ENCODE results near the gene SPIB.
"Not testable (repeated sequence)": the region's sequence is repeated elsewhere in the genome, so short reads cannot be mapped to it uniquely, and the experiment has no call there.

SPIB gene

GRCh38 chr19:50461066-50461875 lies 42.5 kb downstream of the SPIB start:
- peaks cover 21 to 22% of the 10 kb centered on the region in 2 donors for H3K27me3 ChIP-seq (ENCODE audit: control insufficient read depth in 1 of 2, insufficient read depth in 2 of 2, low read length in 2 of 2)
- H3K4me3 ChIP-seq (ENCODE audit: low read length in 2 of 2), result no peak overlapping the region
- H3K9me3 ChIP-seq (ENCODE audit: control insufficient read depth in 2 of 2, low read length in 2 of 2), result no peaks in the 10 kb centered on the region
- no peak overlapping the region for H3K9ac ChIP-seq (ENCODE audit: low read length in 2 of 2)
- no peak overlapping the region for H3K27ac ChIP-seq (ENCODE audit: low read length)
- H3K4me1 ChIP-seq (ENCODE audit: control insufficient read depth, insufficient read depth, low read length), result no peaks in the 10 kb centered on the region
- H3K36me3 ChIP-seq (ENCODE audit: control insufficient read depth in 2 of 2, insufficient read depth in 2 of 2, low read length in 2 of 2), result no peaks in the 10 kb centered on the region

- H3K27ac ChIP-seq (ENCODE audit: low read length), result no peak overlapping the region
- H3K27me3 ChIP-seq (ENCODE audit: control insufficient read depth in 1 of 2, insufficient read depth in 2 of 2, low read length in 2 of 2), result peaks cover 21% of the 10 kb centered on the region in 2 donors
- H3K9ac ChIP-seq (ENCODE audit: low read length in 2 of 2), result no peak overlapping the region
These were observed 44.2 kb downstream of the SPIB start for GRCh38 chr19:50462970-50463369.

GRCh38 chr19:50464348-50464747 lies 45.6 kb downstream of the SPIB start:
- Histone ChIP-seq H3K4me1 (ENCODE audit: control insufficient read depth, insufficient read depth, low read length) (no peaks in the 10 kb centered on the region), H3K9ac (ENCODE audit: low read length in 2 of 2) (no peak overlapping the region), H3K27me3 (ENCODE audit: control insufficient read depth in 1 of 2, insufficient read depth in 2 of 2, low read length in 2 of 2) (peaks cover 11 to 21% of the 10 kb centered on the region in 2 donors), H3K9me3 (ENCODE audit: control insufficient read depth in 2 of 2, low read length in 2 of 2) (no peaks in the 10 kb centered on the region), H3K36me3 (ENCODE audit: control insufficient read depth in 2 of 2, insufficient read depth in 2 of 2, low read length in 2 of 2) (no peaks in the 10 kb centered on the region), H3K4me3 (ENCODE audit: low read length in 2 of 2) (no peak overlapping the region), H3K27ac (ENCODE audit: low read length) (no peak overlapping the region)

More at GRCh38 chr19:50462970-50463369, 44.2 kb downstream of the SPIB start:
- no peaks in the 10 kb centered on the region for H3K4me1 ChIP-seq (ENCODE audit: control insufficient read depth, insufficient read depth, low read length)
- H3K9me3 ChIP-seq (ENCODE audit: control insufficient read depth in 2 of 2, low read length in 2 of 2), result no peaks in the 10 kb centered on the region
- H3K4me3 ChIP-seq (ENCODE audit: low read length in 2 of 2), result no peak overlapping the region
- H3K36me3 ChIP-seq (ENCODE audit: control insufficient read depth in 2 of 2, insufficient read depth in 2 of 2, low read length in 2 of 2), result no peaks in the 10 kb centered on the region

- H3K27me3 ChIP-seq (ENCODE audit: control insufficient read depth in 1 of 2, insufficient read depth in 2 of 2, low read length in 2 of 2), result peaks cover 8 to 24% of the 10 kb centered on the region in 2 donors
These were observed 46.3 kb downstream of the SPIB start for GRCh38 chr19:50465000-50465399.

GRCh38 chr19:50465986-50466705 lies 47.4 kb downstream of the SPIB start:
- Histone ChIP-seq H3K4me3 (ENCODE audit: low read length in 2 of 2) (no peak overlapping the region), H3K9ac (ENCODE audit: low read length in 2 of 2) (no peak overlapping the region), H3K36me3 (ENCODE audit: control insufficient read depth in 2 of 2, insufficient read depth in 2 of 2, low read length in 2 of 2) (no peaks in the 10 kb centered on the region), H3K4me1 (ENCODE audit: control insufficient read depth, insufficient read depth, low read length) (no peaks in the 10 kb centered on the region), H3K27ac (ENCODE audit: low read length) (no peak overlapping the region), H3K9me3 (ENCODE audit: control insufficient read depth in 2 of 2, low read length in 2 of 2) (no peaks in the 10 kb centered on the region), H3K27me3 (ENCODE audit: control insufficient read depth in 1 of 2, insufficient read depth in 2 of 2, low read length in 2 of 2) (peaks cover 4 to 18% of the 10 kb centered on the region in 2 donors)

More at GRCh38 chr19:50465000-50465399, 46.3 kb downstream of the SPIB start:
- Histone ChIP-seq H3K36me3 (ENCODE audit: control insufficient read depth in 2 of 2, insufficient read depth in 2 of 2, low read length in 2 of 2) (no peaks in the 10 kb centered on the region), H3K4me3 (ENCODE audit: low read length in 2 of 2) (no peak overlapping the region), H3K27ac (ENCODE audit: low read length) (no peak overlapping the region), H3K9me3 (ENCODE audit: control insufficient read depth in 2 of 2, low read length in 2 of 2) (no peaks in the 10 kb centered on the region), H3K9ac (ENCODE audit: low read length in 2 of 2) (no peak overlapping the region), H3K4me1 (ENCODE audit: control insufficient read depth, insufficient read depth, low read length) (no peaks in the 10 kb centered on the region)

- no peak overlapping the region for H3K9ac ChIP-seq (ENCODE audit: low read length in 2 of 2)
These were observed 47.9 kb downstream of the SPIB start for GRCh38 chr19:50466706-50467039.

GRCh38 chr19:50467566-50467965 lies 48.8 kb downstream of the SPIB start:
- Histone ChIP-seq H3K27ac (ENCODE audit: low read length) (no peak overlapping the region), H3K9ac (ENCODE audit: low read length in 2 of 2) (no peak overlapping the region), H3K4me1 (ENCODE audit: control insufficient read depth, insufficient read depth, low read length) (no peaks in the 10 kb centered on the region), H3K27me3 (ENCODE audit: control insufficient read depth in 1 of 2, insufficient read depth in 2 of 2, low read length in 2 of 2) (peaks cover 0 to 12% of the 10 kb centered on the region in 2 donors), H3K36me3 (ENCODE audit: control insufficient read depth in 2 of 2, insufficient read depth in 2 of 2, low read length in 2 of 2) (no peaks in the 10 kb centered on the region), H3K4me3 (ENCODE audit: low read length in 2 of 2) (no peak overlapping the region), H3K9me3 (ENCODE audit: control insufficient read depth in 2 of 2, low read length in 2 of 2) (no peaks in the 10 kb centered on the region)

More at GRCh38 chr19:50466706-50467039, 47.9 kb downstream of the SPIB start:
- Histone ChIP-seq H3K27me3 (ENCODE audit: control insufficient read depth in 1 of 2, insufficient read depth in 2 of 2, low read length in 2 of 2) (peaks cover 1 to 13% of the 10 kb centered on the region in 2 donors), H3K4me1 (ENCODE audit: control insufficient read depth, insufficient read depth, low read length) (no peaks in the 10 kb centered on the region), H3K9me3 (ENCODE audit: control insufficient read depth in 2 of 2, low read length in 2 of 2) (no peaks in the 10 kb centered on the region), H3K27ac (ENCODE audit: low read length) (no peak overlapping the region), H3K4me3 (ENCODE audit: low read length in 2 of 2) (no peak overlapping the region), H3K36me3 (ENCODE audit: control insufficient read depth in 2 of 2, insufficient read depth in 2 of 2, low read length in 2 of 2) (no peaks in the 10 kb centered on the region)

GRCh38 chr19:50468818-50469217 lies 50.1 kb downstream of the SPIB start:
- Histone ChIP-seq H3K27me3 (ENCODE audit: control insufficient read depth in 1 of 2, insufficient read depth in 2 of 2, low read length in 2 of 2) (peaks cover 0 to 12% of the 10 kb centered on the region in 2 donors), H3K4me3 (ENCODE audit: low read length in 2 of 2) (no peak overlapping the region), H3K9me3 (ENCODE audit: control insufficient read depth in 2 of 2, low read length in 2 of 2) (no peaks in the 10 kb centered on the region), H3K27ac (ENCODE audit: low read length) (no peak overlapping the region), H3K4me1 (ENCODE audit: control insufficient read depth, insufficient read depth, low read length) (no peaks in the 10 kb centered on the region), H3K9ac (ENCODE audit: low read length in 2 of 2) (no peak overlapping the region), H3K36me3 (ENCODE audit: control insufficient read depth in 2 of 2, insufficient read depth in 2 of 2, low read length in 2 of 2) (no peaks in the 10 kb centered on the region)

GRCh38 chr19:50473336-50473735 lies 54.6 kb downstream of the SPIB start:
- H3K9me3 ChIP-seq (ENCODE audit: control insufficient read depth in 2 of 2, low read length in 2 of 2); H3K9ac ChIP-seq (ENCODE audit: low read length in 2 of 2): not testable (repeated sequence)
- peaks cover 11% of the 10 kb centered on the region for H3K4me1 ChIP-seq (ENCODE audit: control insufficient read depth, insufficient read depth, low read length)

GRCh38 chr19:50475101-50475568 lies 56.4 kb downstream of the SPIB start:
- no peak overlapping the region for H3K27ac ChIP-seq (ENCODE audit: low read length)
- no peaks in the 10 kb centered on the region for H3K9me3 ChIP-seq (ENCODE audit: control insufficient read depth in 2 of 2, low read length in 2 of 2)

More at GRCh38 chr19:50473336-50473735, 54.6 kb downstream of the SPIB start:
- H3K27me3 ChIP-seq (ENCODE audit: control insufficient read depth in 1 of 2, insufficient read depth in 2 of 2, low read length in 2 of 2); H3K27ac ChIP-seq (ENCODE audit: low read length); H3K36me3 ChIP-seq (ENCODE audit: control insufficient read depth in 2 of 2, insufficient read depth in 2 of 2, low read length in 2 of 2); H3K4me3 ChIP-seq (ENCODE audit: low read length in 2 of 2): not testable (repeated sequence)

More at GRCh38 chr19:50475101-50475568, 56.4 kb downstream of the SPIB start:
- H3K36me3 ChIP-seq (ENCODE audit: control insufficient read depth in 2 of 2, insufficient read depth in 2 of 2, low read length in 2 of 2), result peaks cover 5 to 14% of the 10 kb centered on the region in 2 donors
- H3K4me3 ChIP-seq (ENCODE audit: low read length in 2 of 2), result no peak overlapping the region
- no peak overlapping the region for H3K9ac ChIP-seq (ENCODE audit: low read length in 2 of 2)
- peaks cover 11% of the 10 kb centered on the region for H3K4me1 ChIP-seq (ENCODE audit: control insufficient read depth, insufficient read depth, low read length)
- no peaks in the 10 kb centered on the region for H3K27me3 ChIP-seq (ENCODE audit: control insufficient read depth in 1 of 2, insufficient read depth in 2 of 2, low read length in 2 of 2)

Measured in stomach smooth muscle (tissue), 2 donors.